Measurements from ENCODE around the gene PWP2. TPM values are rescaled to one million over a fixed set of nuclear protein-coding genes. Genes with fewer than 3 reads are reported as not detected.
"Not testable (repeated sequence)": the region's sequence is repeated elsewhere in the genome, so short reads cannot be mapped to it uniquely, and the experiment has no call there.

Gene PWP2
- total RNA-seq, 1 experiment from 2014 or later = 8.2 TPM

GRCh38 chr21:44098964-44099363 lies 8.2 kb upstream of the PWP2 start:
- H3K9me3 ChIP-seq (ENCODE audit: low read length); H3K27ac ChIP-seq (ENCODE audit: low read length); H3F3A ChIP-seq (ENCODE audit: low read length, unreplicated experiment); POLR2A ChIA-PET (ENCODE audit: unreplicated experiment); H3K36me3 ChIP-seq (ENCODE audit: low read depth, low read length); H2AFZ ChIP-seq (ENCODE audit: low read length); intact Hi-C loops (cut with micrococcal nuclease); DNase-seq; H3K79me2 ChIP-seq (ENCODE audit: low read length); ATAC-seq; CTCF ChIA-PET; H3K4me1 ChIP-seq (ENCODE audit: insufficient read depth, low read length); H3K9me2 ChIP-seq (replicated peaks; ENCODE audit: low read length); BruUV-seq (replicated peaks); H3K27me3 ChIP-seq (ENCODE audit: low read length); H4K20me1 ChIP-seq (ENCODE audit: low read length); H3K9ac ChIP-seq (ENCODE audit: low read length); H3K4me3 ChIP-seq (ENCODE audit: low read length); H3K4me2 ChIP-seq (ENCODE audit: low read length): not testable (repeated sequence)

GRCh38 chr21:44107589-44107988 lies 390 bp downstream of the PWP2 start:
- BruUV-seq (replicated peaks); H3K4me3 ChIP-seq (ENCODE audit: low read length); H3K4me2 ChIP-seq (ENCODE audit: low read length); H3K27ac ChIP-seq (ENCODE audit: low read length); H3K36me3 ChIP-seq (ENCODE audit: low read depth, low read length); H3F3A ChIP-seq (ENCODE audit: low read length, unreplicated experiment); H3K9me3 ChIP-seq (ENCODE audit: low read length); POLR2A ChIA-PET (ENCODE audit: unreplicated experiment); intact Hi-C loops (cut with micrococcal nuclease); H2AFZ ChIP-seq (ENCODE audit: low read length); H3K9me2 ChIP-seq (replicated peaks; ENCODE audit: low read length); H4K20me1 ChIP-seq (ENCODE audit: low read length); H3K79me2 ChIP-seq (ENCODE audit: low read length); H3K9ac ChIP-seq (ENCODE audit: low read length); CTCF ChIA-PET; DNase-seq; H3K4me1 ChIP-seq (ENCODE audit: insufficient read depth, low read length); H3K27me3 ChIP-seq (ENCODE audit: low read length): not testable (repeated sequence)
- ATAC-seq = peak; percentile 81

DNA sequence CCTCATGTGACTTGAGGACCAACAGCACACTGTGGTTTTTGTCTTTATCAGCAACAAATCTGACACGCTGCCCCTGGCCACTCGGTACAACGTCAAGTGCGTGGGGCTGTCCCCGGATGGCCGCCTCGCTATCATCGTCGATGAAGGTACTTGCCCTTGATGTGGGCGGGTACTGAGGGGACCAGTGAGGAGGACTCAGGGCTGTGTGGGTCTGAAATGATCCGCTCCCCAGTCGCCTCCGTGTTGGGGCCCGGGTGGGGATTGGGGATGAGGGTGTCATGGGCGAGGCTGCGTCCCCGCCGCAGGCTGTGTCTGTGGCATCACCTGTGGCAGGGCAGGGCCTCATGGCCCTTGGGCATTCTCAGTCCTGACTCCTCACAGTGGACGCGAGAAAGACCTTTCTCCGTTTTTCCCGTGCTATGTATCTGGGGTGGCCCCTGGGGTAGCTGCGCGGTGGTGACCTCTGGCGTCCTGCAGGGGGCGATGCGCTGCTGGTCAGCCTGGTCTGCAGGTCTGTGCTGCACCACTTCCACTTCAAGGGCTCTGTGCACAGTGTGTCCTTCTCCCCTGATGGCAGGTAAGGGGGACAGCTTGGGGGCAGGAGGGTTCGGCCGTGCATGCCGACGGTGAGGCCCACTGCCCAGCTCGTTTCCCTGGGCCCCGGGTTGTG lies 6.6 kb downstream of the PWP2 start:
- H2AFZ ChIP-seq (ENCODE audit: low read length); POLR2A ChIA-PET (ENCODE audit: unreplicated experiment); DNase-seq; H3K9me3 ChIP-seq (ENCODE audit: low read length); H3K36me3 ChIP-seq (ENCODE audit: low read depth, low read length); CTCF ChIA-PET; H3K4me3 ChIP-seq (ENCODE audit: low read length); H3F3A ChIP-seq (ENCODE audit: low read length, unreplicated experiment); H3K9ac ChIP-seq (ENCODE audit: low read length); H3K79me2 ChIP-seq (ENCODE audit: low read length); H3K4me2 ChIP-seq (ENCODE audit: low read length); H3K9me2 ChIP-seq (replicated peaks; ENCODE audit: low read length); H3K27ac ChIP-seq (ENCODE audit: low read length); ATAC-seq; intact Hi-C loops (cut with micrococcal nuclease); H4K20me1 ChIP-seq (ENCODE audit: low read length); H3K4me1 ChIP-seq (ENCODE audit: insufficient read depth, low read length); H3K27me3 ChIP-seq (ENCODE audit: low read length); BruUV-seq (replicated peaks): not testable (repeated sequence)

GRCh38 chr21:44122131-44122530 lies 14.9 kb downstream of the PWP2 start:
- not testable (repeated sequence) for H2AFZ ChIP-seq (ENCODE audit: low read length)

GRCh38 chr21:44127827-44128226 lies 20.6 kb downstream of the PWP2 start:
- ATAC-seq; H3K27ac ChIP-seq (ENCODE audit: low read length); H2AFZ ChIP-seq (ENCODE audit: low read length); H3K4me3 ChIP-seq (ENCODE audit: low read length); H3K9me3 ChIP-seq (ENCODE audit: low read length); BruUV-seq (replicated peaks); H3K27me3 ChIP-seq (ENCODE audit: low read length); H3K36me3 ChIP-seq (ENCODE audit: low read depth, low read length); DNase-seq; H3K4me2 ChIP-seq (ENCODE audit: low read length); POLR2A ChIA-PET (ENCODE audit: unreplicated experiment); CTCF ChIA-PET; H3K9ac ChIP-seq (ENCODE audit: low read length); H4K20me1 ChIP-seq (ENCODE audit: low read length); intact Hi-C loops (cut with micrococcal nuclease); H3K79me2 ChIP-seq (ENCODE audit: low read length); H3K9me2 ChIP-seq (replicated peaks; ENCODE audit: low read length); H3F3A ChIP-seq (ENCODE audit: low read length, unreplicated experiment); H3K4me1 ChIP-seq (ENCODE audit: insufficient read depth, low read length): not testable (repeated sequence)

More at GRCh38 chr21:44122131-44122530, 14.9 kb downstream of the PWP2 start:
- H3K4me2 ChIP-seq (ENCODE audit: low read length); H3K9ac ChIP-seq (ENCODE audit: low read length); POLR2A ChIA-PET (ENCODE audit: unreplicated experiment); H3K9me2 ChIP-seq (replicated peaks; ENCODE audit: low read length); H3K36me3 ChIP-seq (ENCODE audit: low read depth, low read length); H4K20me1 ChIP-seq (ENCODE audit: low read length); DNase-seq; H3F3A ChIP-seq (ENCODE audit: low read length, unreplicated experiment); ATAC-seq; BruUV-seq (replicated peaks); H3K79me2 ChIP-seq (ENCODE audit: low read length); H3K9me3 ChIP-seq (ENCODE audit: low read length); H3K4me3 ChIP-seq (ENCODE audit: low read length); H3K27me3 ChIP-seq (ENCODE audit: low read length); CTCF ChIA-PET; H3K4me1 ChIP-seq (ENCODE audit: insufficient read depth, low read length); intact Hi-C loops (cut with micrococcal nuclease); H3K27ac ChIP-seq (ENCODE audit: low read length): not testable (repeated sequence)

DNA sequence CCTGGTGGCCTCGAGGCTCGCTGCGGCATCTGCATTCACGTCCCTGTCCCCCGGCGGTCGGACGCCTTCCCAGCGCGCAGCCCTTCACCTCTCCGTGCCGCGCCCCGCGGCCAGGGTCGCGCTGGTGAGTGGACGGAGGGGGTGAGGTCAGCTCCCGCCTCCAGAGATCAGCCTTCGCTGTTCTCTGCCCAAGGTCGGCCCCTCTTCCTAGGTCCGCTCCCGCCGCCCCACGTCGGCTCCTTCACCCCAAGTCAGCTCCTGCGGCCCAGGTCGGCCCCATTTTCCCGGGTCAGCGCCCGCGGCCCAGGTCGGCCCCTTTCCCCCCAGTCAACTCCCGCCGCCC lies 26.5 kb downstream of the PWP2 start:
- H3K36me3 ChIP-seq (ENCODE audit: low read depth, low read length); ATAC-seq; BruUV-seq (replicated peaks); H4K20me1 ChIP-seq (ENCODE audit: low read length); H3K27ac ChIP-seq (ENCODE audit: low read length); H3K4me2 ChIP-seq (ENCODE audit: low read length); POLR2A ChIA-PET (ENCODE audit: unreplicated experiment); H3K9me2 ChIP-seq (replicated peaks; ENCODE audit: low read length); H3K9me3 ChIP-seq (ENCODE audit: low read length); CTCF ChIA-PET; H3K79me2 ChIP-seq (ENCODE audit: low read length); H3K27me3 ChIP-seq (ENCODE audit: low read length); H2AFZ ChIP-seq (ENCODE audit: low read length); H3K9ac ChIP-seq (ENCODE audit: low read length); H3K4me3 ChIP-seq (ENCODE audit: low read length); H3K4me1 ChIP-seq (ENCODE audit: insufficient read depth, low read length); intact Hi-C loops (cut with micrococcal nuclease); H3F3A ChIP-seq (ENCODE audit: low read length, unreplicated experiment); DNase-seq: not testable (repeated sequence)

DNA sequence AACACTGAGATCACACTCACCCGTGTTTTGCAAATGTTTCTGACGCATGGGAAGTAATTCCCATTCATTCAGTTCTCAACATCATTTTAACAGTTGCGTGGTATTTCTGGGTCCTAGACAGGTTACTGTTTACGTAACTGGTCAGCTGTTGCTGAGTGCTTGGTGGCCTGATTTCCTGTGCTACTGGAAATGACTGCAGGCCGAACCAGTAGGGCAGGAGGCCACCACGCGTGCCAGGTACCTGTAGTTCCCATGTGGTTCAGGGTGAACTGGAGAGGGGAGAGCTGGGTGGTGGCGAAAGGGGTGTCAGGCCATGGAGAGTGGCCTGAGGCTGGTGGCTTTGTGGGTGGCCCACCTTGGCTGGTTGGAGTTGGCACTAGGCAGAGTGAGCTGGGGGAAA lies 27.5 kb downstream of the PWP2 start:
- H3K79me2 ChIP-seq (ENCODE audit: low read length); H3K9me3 ChIP-seq (ENCODE audit: low read length); H3K36me3 ChIP-seq (ENCODE audit: low read depth, low read length); BruUV-seq (replicated peaks); H3K9me2 ChIP-seq (replicated peaks; ENCODE audit: low read length); H3K9ac ChIP-seq (ENCODE audit: low read length); H3K4me1 ChIP-seq (ENCODE audit: insufficient read depth, low read length); H3F3A ChIP-seq (ENCODE audit: low read length, unreplicated experiment); H4K20me1 ChIP-seq (ENCODE audit: low read length); H2AFZ ChIP-seq (ENCODE audit: low read length); CTCF ChIA-PET; ATAC-seq; H3K4me3 ChIP-seq (ENCODE audit: low read length); DNase-seq; H3K4me2 ChIP-seq (ENCODE audit: low read length); intact Hi-C loops (cut with micrococcal nuclease); POLR2A ChIA-PET (ENCODE audit: unreplicated experiment); H3K27me3 ChIP-seq (ENCODE audit: low read length); H3K27ac ChIP-seq (ENCODE audit: low read length): not testable (repeated sequence)
